ENCODE results near the gene TRIM34.

DNA sequence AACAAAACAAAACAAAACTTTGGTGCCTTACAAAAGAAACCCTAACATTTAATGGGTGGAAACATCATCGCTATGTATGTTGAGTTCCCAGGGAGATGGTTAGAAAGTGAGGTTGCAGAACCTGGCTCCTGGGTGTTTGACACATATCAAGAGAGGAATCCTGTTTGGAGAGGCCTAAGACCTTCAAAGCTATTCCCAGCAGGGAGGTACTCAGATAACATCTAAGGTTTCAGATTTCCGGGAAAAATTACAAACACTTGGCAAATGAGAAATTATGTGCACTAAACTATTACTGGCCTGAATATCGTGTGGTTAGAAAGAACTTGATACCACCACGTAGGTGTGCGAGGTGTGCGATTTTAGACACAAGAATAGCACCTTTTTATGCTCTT is 41.6 kb downstream of the TRIM34 start:
- no peak for TF ChIP-seq GATA3 (IDR thresholded peaks at IDR 0.05; ENCODE audit: low read depth, low read length)
- no peak for TF ChIP-seq GATA2 (IDR thresholded peaks at IDR 0.05; ENCODE audit: low read depth, low read length)

Data from SH-SY5Y (cell line).